Cerebellar nuclear complex (tissue), 1 donor: ENCODE data around the gene ICOS.

ENCODE experiments used
- DNase-seq, 2 experiments: peaks; one replicate each; lab custom pipeline; 2025; lab: John Stamatoyannopoulos, UW

Gene ICOS

GRCh38 chr2:204010628-204011560, 74.3 kb downstream of the ICOS start:
- no peak for DNase-seq
